CD4-positive, alpha-beta T cell treated with Interleukin-1 beta for 1 hour (primary cell): ENCODE measurements around the gene MEIS1.

Experiments used
- DNase-seq, 2 donors: peaks; one replicate each; pipeline ENCODE4 v3.0.0-alpha.2; 2020 to 2022

MEIS1 gene

GRCh38 chr2:66512626-66513025, 77.7 kb downstream of the MEIS1 start:
- DNase-seq, result no peak

- DNase-seq, result no peak
These were observed 80.8 kb downstream of the MEIS1 start for GRCh38 chr2:66515743-66516142.

DNA sequence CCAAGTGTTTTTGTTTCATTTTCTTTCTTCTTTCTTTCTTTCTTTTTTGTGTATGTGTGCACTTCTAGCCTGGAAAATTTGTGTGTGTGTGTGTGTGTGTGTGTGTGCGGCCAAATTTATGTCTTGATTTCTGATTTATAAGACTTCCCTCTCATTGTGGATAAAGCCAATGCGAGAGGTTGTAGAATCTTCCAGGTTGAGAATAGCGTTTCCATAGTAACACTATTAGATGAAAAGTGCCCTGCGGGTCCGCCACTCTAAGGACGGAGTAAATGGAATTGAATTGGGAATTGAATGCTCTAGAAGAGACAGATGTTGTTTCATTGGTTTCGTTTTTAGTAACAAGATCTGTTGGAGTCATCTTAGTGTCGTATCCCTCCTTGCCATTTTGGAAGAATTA, 81.6 kb downstream of the MEIS1 start:
- DNase-seq, result no peak

DNA sequence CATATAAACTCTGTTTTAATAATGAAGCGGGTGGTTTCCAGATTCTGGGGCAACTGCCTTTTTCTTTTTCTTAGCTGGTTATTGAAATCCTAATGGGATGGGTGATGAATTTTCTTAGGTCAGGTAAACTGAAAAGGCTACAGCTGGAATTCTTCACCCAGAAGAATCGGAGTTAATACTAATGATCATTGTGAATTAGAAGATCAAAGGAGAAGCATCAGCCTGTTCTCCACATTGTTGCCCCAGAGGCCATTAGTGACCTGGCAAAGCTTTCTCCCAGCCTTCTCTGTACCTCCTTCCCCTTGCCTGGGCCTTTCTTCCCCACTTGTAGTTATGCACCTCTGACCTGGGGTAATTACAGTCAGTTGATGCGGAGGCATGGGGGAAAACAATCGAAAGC, 82.8 kb downstream of the MEIS1 start:
- DNase-seq, result no peak

DNA sequence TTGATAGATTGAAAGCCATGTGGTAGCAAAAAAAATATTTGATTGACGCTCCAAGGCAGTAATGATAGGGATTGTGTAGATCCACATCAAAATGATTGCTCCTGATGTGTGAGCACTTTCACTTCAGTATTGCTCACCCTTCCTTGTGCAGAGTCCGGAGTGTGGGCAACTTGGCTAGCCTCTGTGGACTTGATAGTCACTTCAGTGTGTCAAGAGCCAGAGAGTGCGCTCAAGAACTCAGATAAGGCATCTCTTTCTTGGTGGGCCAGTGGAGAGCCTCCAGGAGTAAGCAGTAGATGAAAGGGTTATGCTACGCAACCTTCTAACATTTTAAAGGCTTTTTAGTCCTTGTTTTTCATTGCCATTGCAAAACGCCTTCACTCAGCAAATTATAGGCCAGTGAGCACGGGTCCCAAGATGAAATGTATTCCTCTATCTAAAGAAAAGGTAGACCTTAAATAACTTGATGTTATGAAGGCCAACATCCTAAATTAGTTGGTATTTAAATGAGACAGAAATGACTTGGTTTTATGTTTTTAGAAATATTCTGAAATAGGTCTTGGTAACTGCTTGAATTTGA, 84.4 kb downstream of the MEIS1 start:
- DNase-seq, result no peak

GRCh38 chr2:66521291-66521922, 86.5 kb downstream of the MEIS1 start:
- no peak for DNase-seq

GRCh38 chr2:66522611-66523376, 87.9 kb downstream of the MEIS1 start:
- no peak for DNase-seq

GRCh38 chr2:66523377-66523969, 88.5 kb downstream of the MEIS1 start:
- DNase-seq, result no peak

DNA sequence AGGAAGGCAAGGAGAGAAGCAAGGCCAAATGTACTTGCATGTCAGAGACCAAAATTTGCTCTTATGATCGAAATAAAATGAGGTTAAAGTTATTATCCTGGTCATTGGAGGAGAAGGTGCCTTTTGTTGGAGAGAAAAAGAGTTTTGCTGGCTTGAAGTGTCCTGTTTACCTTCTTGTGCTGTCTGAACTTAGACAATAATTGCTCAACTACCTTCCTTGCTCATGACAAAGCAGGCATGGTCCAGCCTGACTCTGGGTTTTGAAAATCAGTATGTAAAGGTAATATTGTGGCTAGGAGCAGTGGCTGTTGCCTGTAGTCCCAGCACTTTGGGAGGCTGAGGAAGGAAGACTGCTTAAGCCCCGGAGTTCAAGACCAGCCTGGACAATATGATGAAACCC, 89.1 kb downstream of the MEIS1 start:
- DNase-seq, result no peak

DNA sequence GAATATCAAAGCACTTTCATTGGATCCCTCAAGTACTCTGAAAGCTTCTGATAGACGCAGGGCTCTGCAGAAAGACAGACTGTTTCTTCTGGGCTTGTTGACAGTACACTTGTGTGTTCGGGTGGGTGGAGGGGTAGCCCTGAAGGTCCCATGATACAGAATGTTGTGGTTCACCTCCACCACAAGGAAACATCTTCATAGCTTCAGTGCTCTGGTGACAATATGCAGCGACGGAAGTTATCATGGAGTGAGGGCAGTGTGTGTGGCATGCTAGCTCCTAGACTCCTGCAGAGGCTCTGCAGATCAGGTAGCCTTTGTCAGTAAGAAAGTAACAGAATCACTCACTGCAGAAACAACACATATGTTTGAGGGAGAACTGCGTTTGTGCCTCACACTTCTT, 90.7 kb downstream of the MEIS1 start:
- no peak for DNase-seq

GRCh38 chr2:66526180-66526579, 91.3 kb downstream of the MEIS1 start:
- no peak for DNase-seq

- DNase-seq, result no peak
These were observed 94.2 kb downstream of the MEIS1 start for GRCh38 chr2:66528974-66529724.

- DNase-seq, result no peak
These were observed 95.7 kb downstream of the MEIS1 start for GRCh38 chr2:66530651-66531050.

- DNase-seq, result no peak
These were observed 96.2 kb downstream of the MEIS1 start for GRCh38 chr2:66531155-66531554.

GRCh38 chr2:66531567-66531966, 96.6 kb downstream of the MEIS1 start:
- DNase-seq, result no peak

GRCh38 chr2:66532972-66533868, 98.3 kb downstream of the MEIS1 start:
- DNase-seq, result no peak

DNA sequence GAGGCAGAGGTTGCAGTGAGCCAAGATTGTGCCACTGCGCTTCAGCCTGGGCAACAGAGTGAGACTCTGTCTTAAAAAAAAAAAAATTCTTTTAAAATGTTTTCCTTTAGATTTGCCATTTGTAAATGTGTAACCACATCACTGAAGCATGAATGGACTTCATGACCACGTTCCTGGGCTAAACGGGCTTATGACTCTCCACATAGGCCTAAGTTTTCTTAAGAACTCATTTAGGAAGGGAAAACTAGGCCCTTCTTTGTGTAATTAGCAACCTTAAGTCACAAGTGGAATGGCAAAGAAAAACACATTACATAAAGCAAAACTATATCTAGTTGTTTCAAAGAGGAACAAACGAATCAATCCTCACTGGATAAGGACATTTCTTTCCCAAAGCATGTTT, 99.5 kb downstream of the MEIS1 start:
- no peak for DNase-seq

GRCh38 chr2:66535574-66536289, 100.8 kb downstream of the MEIS1 start:
- no peak for DNase-seq

GRCh38 chr2:66536290-66536673, 101.4 kb downstream of the MEIS1 start:
- DNase-seq, result no peak

GRCh38 chr2:66536997-66537396, 102.1 kb downstream of the MEIS1 start:
- no peak for DNase-seq

GRCh38 chr2:66538291-66538690, 103.4 kb downstream of the MEIS1 start:
- DNase-seq, result no peak
